Tibial artery (tissue), 4 donors: ENCODE results near the gene ZNF775.

Experiments used
- DNase-seq, 2 donors: peaks; one replicate each; pipeline ENCODE4 v3.0.0-alpha.2; 2019
- H3K27ac ChIP-seq, 2 donors: fragments of 200-600 bp; sonication (generic) in 1 of 2; 1 replicate in 1 of 2; 2 replicates in 1 of 2; pipeline ENCODE4 v1.5.1; 2018 to 2019; ENCODE audit warnings: mild to moderate bottlenecking in 1 of 2
- H3K27me3 ChIP-seq, 2 donors: fragments of 200-600 bp; sonication (generic) in 1 of 2; one replicate each; pipeline versions ENCODE4 v1.5.1 to v1.6.0; 2016 to 2019
- H3K36me3 ChIP-seq, 3 donors: fragments of 200-600 bp; sonication (generic) in 2 of 3; one replicate each; pipeline ENCODE4 v1.5.1; 2016 to 2019; ENCODE audit warnings: mild to moderate bottlenecking in 2 of 3
- H3K4me1 ChIP-seq, 4 donors: fragments of 200-600 bp; sonication (generic) in 2 of 4; 1 replicate in 3 of 4; 2 replicates in 1 of 4; pipeline ENCODE4 v1.5.1; 2016 to 2019
- H3K4me3 ChIP-seq, 2 donors: fragments of 200-600 bp; sonication (generic) in 1 of 2; 1 replicate in 1 of 2; 2 replicates in 1 of 2; pipeline ENCODE4 v1.5.1; 2018 to 2019; ENCODE audit warnings: mild to moderate bottlenecking in 2 of 2
- H3K9me3 ChIP-seq, 3 donors: fragments of 200-600 bp; sonication (generic) in 1 of 3; one replicate each; pipeline ENCODE4 v1.5.1; 2016 to 2019
- CTCF ChIP-seq, 2 experiments: fragments of 200-600 bp in 1 of 2; fragments of 450-650 bp in 1 of 2; IDR thresholded peaks; one replicate each; pipeline ENCODE4 v1.5.1; 2017 to 2019; ENCODE audit warnings: antibody characterized with exemption in 2 of 2, mild to moderate bottlenecking in 1 of 2, moderate library complexity in 1 of 2
- intact Hi-C: fragments of 100-400 bp; cut with DNase I; formaldehyde crosslinking; loops from one replicate; pipeline ENCODE4 v1.15.0; 2023; ENCODE audit warnings: low total_unique reads

The ZNF775 gene

GRCh38 chr7:150400008-150400787 is 21.1 kb downstream of the ZNF775 start:
- peaks cover 0 to 15% (median 11%) of the 10 kb centered on the region in 4 donors for H3K4me1 ChIP-seq
- DNase-seq = peak in 1 of 2 donors; percentile 40
- no peak for TF ChIP-seq CTCF (IDR thresholded peaks at IDR 0.05)
- intact Hi-C loops = loop anchor here (10.0 kb wide), 1 partner anchor 625 kb away; the partner anchor contains the start of gene ZNF467
- no peaks in the 10 kb centered on the region for H3K27me3 ChIP-seq
- no peak overlapping the region for H3K27ac ChIP-seq
- H3K36me3 ChIP-seq = peaks cover 3 to 33% (median 14%) of the 10 kb centered on the region in 3 donors
- H3K4me3 ChIP-seq = no peak overlapping the region
- no peaks in the 10 kb centered on the region for H3K9me3 ChIP-seq

GRCh38 chr7:150400788-150401423 is 21.8 kb downstream of the ZNF775 start:
- Histone ChIP-seq H3K27me3 (no peaks in the 10 kb centered on the region), H3K9me3 (no peaks in the 10 kb centered on the region), H3K4me1 (peaks cover 0 to 19% (median 13%) of the 10 kb centered on the region in 4 donors), H3K4me3 (no peak overlapping the region), H3K27ac (no peak overlapping the region), H3K36me3 (peaks cover 3 to 32% (median 14%) of the 10 kb centered on the region in 3 donors)
- DNase-seq = no peak
- intact Hi-C loops = loop anchor here (10.0 kb wide), 1 partner anchor 626 kb away; the partner anchor contains the start of gene ZNF467
- TF ChIP-seq CTCF (IDR thresholded peaks at IDR 0.05) = no peak

- H3K4me3 ChIP-seq = no peak overlapping the region
- TF ChIP-seq CTCF (IDR thresholded peaks at IDR 0.05) = no peak
- H3K9me3 ChIP-seq = no peaks in the 10 kb centered on the region
- H3K27me3 ChIP-seq = no peaks in the 10 kb centered on the region
- peaks cover 3 to 27% (median 12%) of the 10 kb centered on the region in 3 donors for H3K36me3 ChIP-seq
- intact Hi-C loops = loop anchor here (10.0 kb wide), 1 partner anchor 627 kb away; the partner anchor contains the start of gene ZNF467
- DNase-seq = no peak
- H3K4me1 ChIP-seq = peaks cover 0 to 24% (median 18%) of the 10 kb centered on the region in 4 donors
- H3K27ac ChIP-seq = no peak overlapping the region
Observed at GRCh38 chr7:150401424-150401790, 22.3 kb downstream of the ZNF775 start.

- Histone ChIP-seq H3K4me1 (peaks cover 0 to 29% (median 23%) of the 10 kb centered on the region in 4 donors), H3K9me3 (no peaks in the 10 kb centered on the region), H3K36me3 (peaks cover 3 to 21% (median 7%) of the 10 kb centered on the region in 3 donors), H3K27ac (no peak overlapping the region), H3K4me3 (no peak overlapping the region), H3K27me3 (no peaks in the 10 kb centered on the region)
- intact Hi-C loops = loop anchor here (10.0 kb wide), 1 partner anchor 627 kb away; the partner anchor contains the start of gene ZNF467
- TF ChIP-seq CTCF (IDR thresholded peaks at IDR 0.05) = no peak
- DNase-seq = no peak
Observed at GRCh38 chr7:150401861-150402631, 22.9 kb downstream of the ZNF775 start.

- Histone ChIP-seq H3K4me3 (no peak overlapping the region), H3K27ac (no peak overlapping the region), H3K4me1 (peaks cover 0 to 29% (median 23%) of the 10 kb centered on the region in 4 donors), H3K9me3 (no peaks in the 10 kb centered on the region), H3K27me3 (no peaks in the 10 kb centered on the region), H3K36me3 (peaks cover 2 to 19% (median 5%) of the 10 kb centered on the region in 3 donors)
- intact Hi-C loops = loop anchor here (10.0 kb wide), 1 partner anchor 628 kb away; the partner anchor contains the start of gene ZNF467
- no peak for TF ChIP-seq CTCF (IDR thresholded peaks at IDR 0.05)
- DNase-seq = no peak
Observed at GRCh38 chr7:150402671-150403321, 23.7 kb downstream of the ZNF775 start.
